Activated T-helper 17 cell treated with anti-CD3 and anti-CD28 coated beads, Interleukin-2, amount 50 U/mL, for 72 hours (primary cell): ENCODE data around the gene CPS1. TPM values are rescaled to one million over a fixed set of nuclear protein-coding genes. Genes with fewer than 3 reads are reported as not detected.

Experiments
- ATAC-seq: fragments of 150-1000 bp; cut with Tn5 transposase; replicated peaks from 2 replicates; pipeline ENCODE4 v1.10.0; 2021; ENCODE audit warnings: mild to moderate bottlenecking, moderate library complexity
- H3K27ac Mint-ChIP-seq: one replicate; pipeline ENCODE4 v1.8.0; 2022; ENCODE audit warnings: mixed read lengths
- H3K27me3 Mint-ChIP-seq: one replicate; pipeline ENCODE4 v1.8.0; 2022; ENCODE audit warnings: mixed read lengths
- H3K36me3 Mint-ChIP-seq: one replicate; pipeline ENCODE4 v1.8.0; 2022; ENCODE audit warnings: low read depth, mild to moderate bottlenecking, mixed read lengths
- H3K4me1 Mint-ChIP-seq: one replicate; pipeline ENCODE4 v1.8.0; 2022; ENCODE audit warnings: mixed read lengths
- H3K4me3 Mint-ChIP-seq: one replicate; pipeline ENCODE4 v1.8.0; 2022; ENCODE audit warnings: mild to moderate bottlenecking, mixed read lengths
- H3K9me3 Mint-ChIP-seq: one replicate; pipeline ENCODE4 v1.8.0; 2022; ENCODE audit warnings: mixed read lengths
- total RNA-seq, 2 donors: library from RNA; stranded (reverse); gene quantifications; one replicate each; pipeline ENCODE4 v1.2.3, GENCODE V29; 2022

CPS1 gene
- total RNA-seq = 1 to 10 TPM in 1 of 2 donors, under 1 TPM in 1; 0.76 to 1.3 TPM

GRCh38 chr2:210556329-210556980 is at the start of gene CPS1:
Gene CPS1, plus strand, starts transcription at chr2:210556599. Its CDS starts 135 bp downstream, at chr2:210556734.
- Mint-ChIP-seq H3K27me3 (peaks cover 6% of the 10 kb centered on the region), H3K4me3 (no peak within 1 kb of the TSS), H3K27ac (no peak within 1 kb of the TSS), H3K4me1 (no peaks in the 10 kb centered on the region), H3K9me3 (no peaks in the 10 kb centered on the region), H3K36me3 (no peaks in the 10 kb centered on the region)
- ATAC-seq = no peak

- Mint-ChIP-seq H3K4me1 (no peaks in the 10 kb centered on the region), H3K27ac (no peak overlapping the region), H3K9me3 (peaks cover 11% of the 10 kb centered on the region), H3K4me3 (no peak overlapping the region), H3K27me3 (peaks cover 36% of the 10 kb centered on the region), H3K36me3 (no peaks in the 10 kb centered on the region)
- ATAC-seq = no peak
These were observed 40.5 kb upstream of the CPS1 start for GRCh38 chr2:210515911-210516310.

GRCh38 chr2:210517264-210517663 is 39.1 kb upstream of the CPS1 start:
- Mint-ChIP-seq H3K9me3 (peaks cover 11% of the 10 kb centered on the region), H3K4me3 (no peak overlapping the region), H3K4me1 (no peaks in the 10 kb centered on the region), H3K27me3 (peaks cover 39% of the 10 kb centered on the region), H3K27ac (no peak overlapping the region), H3K36me3 (no peaks in the 10 kb centered on the region)
- no peak for ATAC-seq

- no peak overlapping the region for H3K27ac Mint-ChIP-seq
- ATAC-seq = no peak
- no peak overlapping the region for H3K4me3 Mint-ChIP-seq
- no peaks in the 10 kb centered on the region for H3K4me1 Mint-ChIP-seq
- H3K27me3 Mint-ChIP-seq = peaks cover 35% of the 10 kb centered on the region
- H3K36me3 Mint-ChIP-seq = no peaks in the 10 kb centered on the region
- H3K9me3 Mint-ChIP-seq = peaks cover 9% of the 10 kb centered on the region
These were observed 36.8 kb upstream of the CPS1 start for GRCh38 chr2:210519594-210519993.

GRCh38 chr2:210522399-210522798 is 34.0 kb upstream of the CPS1 start:
- H3K4me3 Mint-ChIP-seq = no peak overlapping the region
- H3K36me3 Mint-ChIP-seq = no peaks in the 10 kb centered on the region
- no peaks in the 10 kb centered on the region for H3K4me1 Mint-ChIP-seq
- no peak for ATAC-seq
- no peaks in the 10 kb centered on the region for H3K9me3 Mint-ChIP-seq
- no peak overlapping the region for H3K27ac Mint-ChIP-seq
- peaks cover 21% of the 10 kb centered on the region for H3K27me3 Mint-ChIP-seq

- no peak overlapping the region for H3K27ac Mint-ChIP-seq
- no peak for ATAC-seq
- no peaks in the 10 kb centered on the region for H3K4me1 Mint-ChIP-seq
- no peaks in the 10 kb centered on the region for H3K9me3 Mint-ChIP-seq
- H3K4me3 Mint-ChIP-seq = no peak overlapping the region
- peaks cover 16% of the 10 kb centered on the region for H3K27me3 Mint-ChIP-seq
- H3K36me3 Mint-ChIP-seq = no peaks in the 10 kb centered on the region
These were observed 32.6 kb upstream of the CPS1 start for GRCh38 chr2:210523650-210524289.

GRCh38 chr2:210524533-210524932 is 31.9 kb upstream of the CPS1 start:
- no peaks in the 10 kb centered on the region for H3K36me3 Mint-ChIP-seq
- no peaks in the 10 kb centered on the region for H3K9me3 Mint-ChIP-seq
- ATAC-seq = no peak
- H3K4me1 Mint-ChIP-seq = no peaks in the 10 kb centered on the region
- H3K4me3 Mint-ChIP-seq = no peak overlapping the region
- peaks cover 13% of the 10 kb centered on the region for H3K27me3 Mint-ChIP-seq
- no peak overlapping the region for H3K27ac Mint-ChIP-seq

- H3K27ac Mint-ChIP-seq = no peak overlapping the region
- H3K4me3 Mint-ChIP-seq = no peak overlapping the region
- H3K9me3 Mint-ChIP-seq = no peaks in the 10 kb centered on the region
- ATAC-seq = no peak
- H3K27me3 Mint-ChIP-seq = peaks cover 3% of the 10 kb centered on the region
- H3K4me1 Mint-ChIP-seq = no peaks in the 10 kb centered on the region
- no peaks in the 10 kb centered on the region for H3K36me3 Mint-ChIP-seq
These were observed 29.1 kb upstream of the CPS1 start for GRCh38 chr2:210527286-210527685.

GRCh38 chr2:210528716-210529115 is 27.7 kb upstream of the CPS1 start:
- Mint-ChIP-seq H3K4me1 (no peaks in the 10 kb centered on the region), H3K36me3 (no peaks in the 10 kb centered on the region), H3K9me3 (no peaks in the 10 kb centered on the region), H3K4me3 (no peak overlapping the region), H3K27ac (no peak overlapping the region), H3K27me3 (no peaks in the 10 kb centered on the region)
- no peak for ATAC-seq

- Mint-ChIP-seq H3K36me3 (no peaks in the 10 kb centered on the region), H3K27me3 (no peaks in the 10 kb centered on the region), H3K4me1 (no peaks in the 10 kb centered on the region), H3K4me3 (no peak overlapping the region), H3K9me3 (no peaks in the 10 kb centered on the region), H3K27ac (no peak overlapping the region)
- no peak for ATAC-seq
These were observed 25.3 kb upstream of the CPS1 start for GRCh38 chr2:210531050-210531449.

GRCh38 chr2:210531482-210531881 is 24.9 kb upstream of the CPS1 start:
- ATAC-seq = no peak
- Mint-ChIP-seq H3K27ac (no peak overlapping the region), H3K36me3 (no peaks in the 10 kb centered on the region)

GRCh38 chr2:210533389-210533788 is 23.0 kb upstream of the CPS1 start:
- H3K27ac Mint-ChIP-seq = no peak overlapping the region
- H3K27me3 Mint-ChIP-seq = no peaks in the 10 kb centered on the region
- H3K4me1 Mint-ChIP-seq = no peaks in the 10 kb centered on the region
- H3K4me3 Mint-ChIP-seq = no peak overlapping the region
- ATAC-seq = no peak
- no peaks in the 10 kb centered on the region for H3K36me3 Mint-ChIP-seq
- H3K9me3 Mint-ChIP-seq = no peaks in the 10 kb centered on the region

More at GRCh38 chr2:210531482-210531881, 24.9 kb upstream of the CPS1 start:
- Mint-ChIP-seq H3K27me3 (no peaks in the 10 kb centered on the region), H3K4me1 (no peaks in the 10 kb centered on the region), H3K4me3 (no peak overlapping the region), H3K9me3 (no peaks in the 10 kb centered on the region)

GRCh38 chr2:210534879-210535278 is 21.5 kb upstream of the CPS1 start:
- no peaks in the 10 kb centered on the region for H3K9me3 Mint-ChIP-seq
- H3K36me3 Mint-ChIP-seq = no peaks in the 10 kb centered on the region
- no peak overlapping the region for H3K4me3 Mint-ChIP-seq
- no peaks in the 10 kb centered on the region for H3K4me1 Mint-ChIP-seq
- H3K27ac Mint-ChIP-seq = no peak overlapping the region
- peak; percentile 12 for ATAC-seq
- peaks cover 3% of the 10 kb centered on the region for H3K27me3 Mint-ChIP-seq

- H3K9me3 Mint-ChIP-seq = no peaks in the 10 kb centered on the region
- H3K4me1 Mint-ChIP-seq = no peaks in the 10 kb centered on the region
- ATAC-seq = no peak
- H3K4me3 Mint-ChIP-seq = no peak overlapping the region
- H3K36me3 Mint-ChIP-seq = no peaks in the 10 kb centered on the region
- H3K27ac Mint-ChIP-seq = no peak overlapping the region
- peaks cover 3% of the 10 kb centered on the region for H3K27me3 Mint-ChIP-seq
These were observed 19.3 kb upstream of the CPS1 start for GRCh38 chr2:210536973-210537650.

- Mint-ChIP-seq H3K4me3 (no peak overlapping the region), H3K36me3 (no peaks in the 10 kb centered on the region), H3K4me1 (no peaks in the 10 kb centered on the region), H3K27me3 (peaks cover 8% of the 10 kb centered on the region), H3K9me3 (no peaks in the 10 kb centered on the region), H3K27ac (no peak overlapping the region)
- no peak for ATAC-seq
These were observed 17.4 kb upstream of the CPS1 start for GRCh38 chr2:210539035-210539434.
